Measurements from ENCODE around the gene GPA33. TPM values are rescaled to one million over a fixed set of nuclear protein-coding genes. Genes with fewer than 3 reads are reported as not detected.

GPA33 gene
- total and polyA plus RNA-seq, 2 donors from 2014 or later, result 0.28 TPM; not detected in 1

GRCh38 chr1:167116174-167116573, 26.0 kb upstream of the GPA33 start:
- no peak for FAIRE-seq
- H3K36me3 ChIP-seq (ENCODE audit: control insufficient read depth in 2 of 3, insufficient read depth in 3 of 3, low read length in 3 of 3), result no peaks in the 10 kb centered on the region
- H3K27me3 ChIP-seq (ENCODE audit: control insufficient read depth, insufficient read depth, low read length), result no peaks in the 10 kb centered on the region
- H3K4me3 ChIP-seq (ENCODE audit: low read length in 3 of 3), result no peak overlapping the region
- no peak overlapping the region for H3K27ac ChIP-seq (ENCODE audit: low read depth in 2 of 2, low read length in 2 of 2)
- no peaks in the 10 kb centered on the region for H3K4me1 ChIP-seq (ENCODE audit: control insufficient read depth in 2 of 3, insufficient read depth in 2 of 3, low read depth in 1 of 3, low read length in 3 of 3)
- no peak for TF ChIP-seq CTCF (IDR thresholded peaks at IDR 0.05; ENCODE audit: borderline replicate concordance, extremely low read depth, insufficient read depth)
- no peak overlapping the region for H3K9ac ChIP-seq (ENCODE audit: low read length in 3 of 3)
- DNase-seq, result no peak
- intact Hi-C loops (cut with DNase I), result no loop called here
- H3K9me3 ChIP-seq (ENCODE audit: control insufficient read depth in 2 of 3, insufficient read depth in 1 of 3, low read length in 3 of 3), result no peaks in the 10 kb centered on the region

- H3K36me3 ChIP-seq (ENCODE audit: control insufficient read depth in 2 of 3, insufficient read depth in 3 of 3, low read length in 3 of 3), result no peaks in the 10 kb centered on the region
- H3K9me3 ChIP-seq (ENCODE audit: control insufficient read depth in 2 of 3, insufficient read depth in 1 of 3, low read length in 3 of 3), result no peaks in the 10 kb centered on the region
- no peak for TF ChIP-seq CTCF (IDR thresholded peaks at IDR 0.05; ENCODE audit: borderline replicate concordance, extremely low read depth, insufficient read depth)
- no peaks in the 10 kb centered on the region for H3K27me3 ChIP-seq (ENCODE audit: control insufficient read depth, insufficient read depth, low read length)
- H3K4me3 ChIP-seq (ENCODE audit: low read length in 3 of 3), result no peak overlapping the region
- no peak overlapping the region for H3K27ac ChIP-seq (ENCODE audit: low read depth in 2 of 2, low read length in 2 of 2)
- DNase-seq (no peak), FAIRE-seq (no peak)
- H3K4me1 ChIP-seq (ENCODE audit: control insufficient read depth in 2 of 3, insufficient read depth in 2 of 3, low read depth in 1 of 3, low read length in 3 of 3), result no peaks in the 10 kb centered on the region
- intact Hi-C loops (cut with DNase I), result no loop called here
- H3K9ac ChIP-seq (ENCODE audit: low read length in 3 of 3), result no peak overlapping the region
Measured at GRCh38 chr1:167115655-167116054, 25.5 kb upstream of the GPA33 start.

GRCh38 chr1:167114725-167115124, 24.5 kb upstream of the GPA33 start:
- no peaks in the 10 kb centered on the region for H3K9me3 ChIP-seq (ENCODE audit: control insufficient read depth in 2 of 3, insufficient read depth in 1 of 3, low read length in 3 of 3)
- DNase-seq, result no peak
- no peak overlapping the region for H3K9ac ChIP-seq (ENCODE audit: low read length in 3 of 3)
- H3K4me3 ChIP-seq (ENCODE audit: low read length in 3 of 3), result no peak overlapping the region
- H3K27ac ChIP-seq (ENCODE audit: low read depth in 2 of 2, low read length in 2 of 2), result no peak overlapping the region
- H3K36me3 ChIP-seq (ENCODE audit: control insufficient read depth in 2 of 3, insufficient read depth in 3 of 3, low read length in 3 of 3), result no peaks in the 10 kb centered on the region
- no peaks in the 10 kb centered on the region for H3K27me3 ChIP-seq (ENCODE audit: control insufficient read depth, insufficient read depth, low read length)
- H3K4me1 ChIP-seq (ENCODE audit: control insufficient read depth in 2 of 3, insufficient read depth in 2 of 3, low read depth in 1 of 3, low read length in 3 of 3), result no peaks in the 10 kb centered on the region
- intact Hi-C loops (cut with DNase I), result no loop called here
- FAIRE-seq, result no peak
- no peak for TF ChIP-seq CTCF (IDR thresholded peaks at IDR 0.05; ENCODE audit: borderline replicate concordance, extremely low read depth, insufficient read depth)

All from kidney (tissue), 14 donors.